HepG2 (cell line): ENCODE data around the gene IGFALS. TPM values are rescaled to one million over a fixed set of nuclear protein-coding genes. Genes with fewer than 3 reads are reported as not detected.

Experiments
- ETV6 ChIP-seq: sonication (generic); formaldehyde crosslinking; conservative IDR thresholded peaks from 2 replicates; pipeline ENCODE4 v1.4.0; 2020; ENCODE audit warnings: missing genetic modification reagents
- HNF4A ChIP-seq: sonication (generic); formaldehyde crosslinking; IDR thresholded peaks from 2 replicates; pipeline ENCODE4 v1.4.0; 2020; ENCODE audit warnings: missing genetic modification reagents
- HOXA3 ChIP-seq: sonication (generic); formaldehyde crosslinking; IDR thresholded peaks from 2 replicates; pipeline ENCODE4 v1.5.0; 2020; ENCODE audit warnings: missing genetic modification reagents
- NCOA1 ChIP-seq: sonication (generic); formaldehyde crosslinking; IDR thresholded peaks from 2 replicates; pipeline ENCODE4 v1.9.0; 2021; ENCODE audit warnings: missing genetic modification reagents
- PHF21A ChIP-seq: sonication (generic); formaldehyde crosslinking; IDR thresholded peaks from 2 replicates; pipeline ENCODE4 v1.5.0; 2020; ENCODE audit warnings: mild to moderate bottlenecking, missing genetic modification reagents
- POLR2G ChIP-seq: fragments of 200-400 bp; formaldehyde crosslinking; IDR thresholded peaks from 2 replicates; pipeline ENCODE4 v1.6.1; 2018; ENCODE audit warnings: mild to moderate bottlenecking, low read depth, low read length, moderate library complexity
- RERE ChIP-seq: IDR thresholded peaks from 2 replicates; pipeline ENCODE4 v1.6.1; 2016; ENCODE audit warnings: low read depth, missing genetic modification reagents, missing compliant biosample characterization
- SNAPC2 ChIP-seq: sonication (generic); formaldehyde crosslinking; IDR thresholded peaks from 2 replicates; pipeline ENCODE4 v1.8.1; 2022; ENCODE audit warnings: mild to moderate bottlenecking, missing genetic modification reagents
- SP1 ChIP-seq, 2 experiments: fragments of 450-650 bp in 1 of 2; sonication (generic) in 1 of 2; formaldehyde crosslinking in 1 of 2; IDR thresholded peaks; 2 replicates each; pipeline versions ENCODE4 v1.4.0 to v1.6.1; 2016 to 2020; ENCODE audit warnings: missing genetic modification reagents in 1 of 2
- ZBTB14 ChIP-seq: sonication (generic); formaldehyde crosslinking; IDR thresholded peaks from 2 replicates; pipeline ENCODE4 v1.4.0; 2020; ENCODE audit warnings: missing genetic modification reagents
- ZNF205 ChIP-seq: IDR thresholded peaks from 2 replicates; pipeline ENCODE4 v1.6.1; 2018; ENCODE audit warnings: missing biosample characterization, missing genetic modification reagents
- ZNF318 ChIP-seq: sonication (generic); formaldehyde crosslinking; IDR thresholded peaks from 2 replicates; pipeline ENCODE4 v1.4.0; 2020; ENCODE audit warnings: mild to moderate bottlenecking, missing genetic modification reagents
- ZNF446 ChIP-seq: sonication (generic); formaldehyde crosslinking; IDR thresholded peaks from 2 replicates; pipeline ENCODE4 v1.5.0; 2020; ENCODE audit warnings: mild to moderate bottlenecking, missing genetic modification reagents
- ZNF660 ChIP-seq: sonication (generic); formaldehyde crosslinking; IDR thresholded peaks from 2 replicates; pipeline ENCODE4 v1.5.1; 2020; ENCODE audit warnings: mild to moderate bottlenecking, low read depth, missing genetic modification reagents, borderline replicate concordance
- ZNF703 ChIP-seq: sonication (generic); formaldehyde crosslinking; IDR thresholded peaks from 2 replicates; pipeline ENCODE4 v1.5.1; 2020; ENCODE audit warnings: missing genetic modification reagents, mild to moderate bottlenecking, moderate library complexity, borderline replicate concordance
- ZNF720 ChIP-seq: sonication (generic); formaldehyde crosslinking; IDR thresholded peaks from 2 replicates; pipeline ENCODE4 v1.4.0; 2020; ENCODE audit warnings: missing genetic modification reagents
- ZNF841 ChIP-seq: sonication (generic); formaldehyde crosslinking; IDR thresholded peaks from 2 replicates; pipeline ENCODE4 v1.8.1; 2023; ENCODE audit warnings: missing genetic modification reagents, borderline replicate concordance
- polyA plus RNA-seq, 8 experiments: library from polyadenylated mRNA; depleted of rRNA in 3 of 8; stranded (reverse) in 7 of 8; unstranded in 1 of 8; fragments of >200 nt; fragmentation: Illumina TruSeq in 4 of 8; extraction: Trizol in 4 of 8; gene quantifications; 2 replicates each; pipeline versions ENCODE4 v1.2.1 to v1.2.3, GENCODE V29; 2011 to 2016; ENCODE audit warnings: low read depth in 4 of 8, missing spikeins in 1 of 8, mixed read lengths in 1 of 8; ENCODE audit not compliant: insufficient read depth in 1 of 8
- total RNA-seq, 5 experiments: library from RNA; depleted of rRNA; stranded (reverse); fragments of >200 nt; fragmentation: Illumina TruSeq; extraction: Trizol; gene quantifications; 2 replicates each; pipeline ENCODE4 v1.2.3, GENCODE V29; 2016; ENCODE audit warnings: low read depth in 1 of 5

The IGFALS gene
- total and polyA plus RNA-seq, 2 of the 13 experiments (the other 11 are each of a cell fraction or from before 2014, with no cell fraction given) = 0.34 to 2.4 TPM

GRCh38 chr16:1830213-1830612 is 36.7 kb upstream of the IGFALS start (continued):
- TF ChIP-seq HOXA3 (CRISPR knock-in tag) (no peak), ZNF841 (CRISPR knock-in tag) (no peak), ZBTB14 (CRISPR knock-in tag) (no peak), ZNF446 (CRISPR knock-in tag) (no peak), ZNF660 (CRISPR knock-in tag) (no peak), NCOA1 (CRISPR knock-in tag) (no peak), ZNF318 (no peak), ETV6 (CRISPR knock-in tag) (no peak), ZNF703 (CRISPR knock-in tag) (no peak), PHF21A (peak; percentile 63), ZNF205 (CRISPR knock-in tag) (no peak), RERE (CRISPR knock-in tag) (no peak), ZNF720 (CRISPR knock-in tag) (no peak), SP1 (IDR thresholded peaks at IDR 0.05) (no peak), SP1 (CRISPR knock-in tag; IDR thresholded peaks at IDR 0.05) (no peak), SNAPC2 (no peak), POLR2G (peak; percentile 52; the same call in 1 of the 2 replicates), HNF4A (CRISPR knock-in tag) (peak; percentile 69)
